ENCODE measurements around the gene MLEC. TPM values are rescaled to one million over a fixed set of nuclear protein-coding genes. Genes with fewer than 3 reads are reported as not detected.

The MLEC gene
- total and polyA plus RNA-seq, 2 donors (not counting 1 experiment from before 2014, with no cell fraction given) = 56.4 to 120 TPM

- H4K20me1 ChIP-seq (ENCODE audit: control insufficient read depth, extremely low read depth, insufficient read depth, low read length) = no peaks in the 10 kb centered on the region
- H3K4me2 ChIP-seq (ENCODE audit: extremely low read depth, insufficient read depth, low read length) = no peak overlapping the region
- H3K9me3 ChIP-seq (ENCODE audit: control insufficient read depth, insufficient read depth, low read depth, low read length) = no peaks in the 10 kb centered on the region
- H3K9ac ChIP-seq (ENCODE audit: insufficient read depth, low read length) = no peak overlapping the region
- H3K27me3 ChIP-seq (ENCODE audit: control insufficient read depth, insufficient read depth, low read length) = peaks cover 31% of the 10 kb centered on the region
- TF ChIP-seq EZH2 (IDR thresholded peaks at IDR 0.05; ENCODE audit: low read length, missing control alignments) (no peak), CTCF (conservative IDR thresholded peaks at IDR 0.05 in 1 of 2, IDR thresholded peaks at IDR 0.05 in 1 of 2; ENCODE audit: low read depth in 1 of 2, low read length in 2 of 2) (no peak)
- H3K36me3 ChIP-seq (ENCODE audit: control insufficient read depth, insufficient read depth, low read length) = no peaks in the 10 kb centered on the region
- H3K27ac ChIP-seq (ENCODE audit: insufficient read depth, low read length) = no peak overlapping the region
- H3K4me3 ChIP-seq (replicated peaks in 1 of 4; ENCODE audit: control extremely low read depth in 1 of 4, insufficient read depth in 1 of 4, low read depth in 3 of 4, low read length in 4 of 4) = no peak overlapping the region
- H3K79me2 ChIP-seq (ENCODE audit: control insufficient read depth, insufficient read depth, low read length) = no peaks in the 10 kb centered on the region
- no peaks in the 10 kb centered on the region for H3K4me1 ChIP-seq (ENCODE audit: control insufficient read depth, extremely low read depth, insufficient read depth, low read length)
- DNase-seq (ENCODE audit: low read depth in 2 of 2) = no peak
- H2AFZ ChIP-seq (ENCODE audit: low read length) = no peak overlapping the region
These were observed 30.9 kb upstream of the MLEC start for GRCh38 chr12:120656008-120656407.

- Histone ChIP-seq H3K27me3 (ENCODE audit: control insufficient read depth, insufficient read depth, low read length) (peaks cover 12% of the 10 kb centered on the region), H2AFZ (ENCODE audit: low read length) (no peak overlapping the region), H3K9ac (ENCODE audit: insufficient read depth, low read length) (no peak overlapping the region), H3K4me2 (ENCODE audit: extremely low read depth, insufficient read depth, low read length) (no peak overlapping the region), H3K36me3 (ENCODE audit: control insufficient read depth, insufficient read depth, low read length) (no peaks in the 10 kb centered on the region), H3K4me1 (ENCODE audit: control insufficient read depth, extremely low read depth, insufficient read depth, low read length) (no peaks in the 10 kb centered on the region), H3K79me2 (ENCODE audit: control insufficient read depth, insufficient read depth, low read length) (no peaks in the 10 kb centered on the region), H3K9me3 (ENCODE audit: control insufficient read depth, insufficient read depth, low read depth, low read length) (no peaks in the 10 kb centered on the region), H3K27ac (ENCODE audit: insufficient read depth, low read length) (no peak overlapping the region), H3K4me3 (replicated peaks in 1 of 4; ENCODE audit: control extremely low read depth in 1 of 4, insufficient read depth in 1 of 4, low read depth in 3 of 4, low read length in 4 of 4) (no peak overlapping the region), H4K20me1 (ENCODE audit: control insufficient read depth, extremely low read depth, insufficient read depth, low read length) (no peaks in the 10 kb centered on the region)
- no peak for DNase-seq (ENCODE audit: low read depth in 2 of 2)
- no peak for TF ChIP-seq CTCF (conservative IDR thresholded peaks at IDR 0.05 in 1 of 2, IDR thresholded peaks at IDR 0.05 in 1 of 2; ENCODE audit: low read depth in 1 of 2, low read length in 2 of 2)
- no peak for TF ChIP-seq EZH2 (IDR thresholded peaks at IDR 0.05; ENCODE audit: low read length, missing control alignments)
These were observed 28.4 kb upstream of the MLEC start for GRCh38 chr12:120658286-120659150.

- no peak overlapping the region for H3K4me3 ChIP-seq (replicated peaks in 1 of 4; ENCODE audit: control extremely low read depth in 1 of 4, insufficient read depth in 1 of 4, low read depth in 3 of 4, low read length in 4 of 4)
- no peak for DNase-seq (ENCODE audit: low read depth in 2 of 2)
- no peaks in the 10 kb centered on the region for H4K20me1 ChIP-seq (ENCODE audit: control insufficient read depth, extremely low read depth, insufficient read depth, low read length)
- H3K9me3 ChIP-seq (ENCODE audit: control insufficient read depth, insufficient read depth, low read depth, low read length) = no peaks in the 10 kb centered on the region
- peaks cover 7% of the 10 kb centered on the region for H3K27me3 ChIP-seq (ENCODE audit: control insufficient read depth, insufficient read depth, low read length)
- H3K9ac ChIP-seq (ENCODE audit: insufficient read depth, low read length) = no peak overlapping the region
- H3K79me2 ChIP-seq (ENCODE audit: control insufficient read depth, insufficient read depth, low read length) = no peaks in the 10 kb centered on the region
- no peaks in the 10 kb centered on the region for H3K4me1 ChIP-seq (ENCODE audit: control insufficient read depth, extremely low read depth, insufficient read depth, low read length)
- no peak for TF ChIP-seq CTCF (conservative IDR thresholded peaks at IDR 0.05 in 1 of 2, IDR thresholded peaks at IDR 0.05 in 1 of 2; ENCODE audit: low read depth in 1 of 2, low read length in 2 of 2)
- TF ChIP-seq EZH2 (IDR thresholded peaks at IDR 0.05; ENCODE audit: low read length, missing control alignments) = no peak
- H2AFZ ChIP-seq (ENCODE audit: low read length) = no peak overlapping the region
- H3K27ac ChIP-seq (ENCODE audit: insufficient read depth, low read length) = no peak overlapping the region
- no peak overlapping the region for H3K4me2 ChIP-seq (ENCODE audit: extremely low read depth, insufficient read depth, low read length)
- no peaks in the 10 kb centered on the region for H3K36me3 ChIP-seq (ENCODE audit: control insufficient read depth, insufficient read depth, low read length)
These were observed 27.8 kb upstream of the MLEC start for GRCh38 chr12:120659151-120659525.
